B cell (primary cell): Measurements from ENCODE around the gene RBBP8NL.

Source experiments
- EZH2 ChIP-seq: IDR thresholded peaks from 2 replicates; pipeline ENCODE4 v1.6.1; 2012; ENCODE audit warnings: borderline replicate concordance, low read depth, mild to moderate bottlenecking, moderate library complexity, low read length; ENCODE audit not compliant: insufficient read depth, poor library complexity, severe bottlenecking
- TF ChIP-seq, protein P1 (sequence below): fragments of 200-600 bp; IDR thresholded peaks from one replicate; pipeline ENCODE4 v1.8.0; 2022; ENCODE audit warnings: antibody characterized with exemption, mild to moderate bottlenecking

DNA sequence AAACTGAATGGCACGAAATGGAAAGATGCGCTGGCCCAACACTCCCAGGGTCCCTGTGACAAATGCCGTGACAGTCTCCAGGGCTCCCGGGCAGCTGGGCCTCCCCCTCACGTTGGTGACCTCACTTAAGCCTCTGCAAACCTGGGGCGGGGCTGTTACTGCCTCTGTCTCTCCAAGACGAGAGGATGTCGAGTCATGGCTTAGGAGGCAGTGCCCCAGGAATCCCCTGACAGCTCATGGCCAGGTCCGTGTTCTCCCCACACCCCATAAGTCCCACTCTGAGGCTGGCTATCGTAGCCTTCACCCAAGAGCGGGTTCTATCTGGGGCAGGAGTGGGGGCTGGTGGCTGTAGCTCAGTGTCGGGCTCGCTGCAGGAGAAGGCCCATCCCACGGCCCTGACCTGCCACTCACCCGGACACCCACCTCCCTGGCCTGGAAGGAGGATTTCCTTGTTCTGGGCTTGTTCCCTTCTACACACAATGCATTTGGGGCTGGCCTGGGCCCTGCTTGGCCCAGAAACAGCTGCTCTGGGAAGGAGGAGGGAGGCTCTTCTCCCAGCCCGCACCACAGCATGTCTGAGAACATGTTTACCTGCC, 46.0 kb downstream of the RBBP8NL start:
- TF ChIP-seq, protein P1, sequence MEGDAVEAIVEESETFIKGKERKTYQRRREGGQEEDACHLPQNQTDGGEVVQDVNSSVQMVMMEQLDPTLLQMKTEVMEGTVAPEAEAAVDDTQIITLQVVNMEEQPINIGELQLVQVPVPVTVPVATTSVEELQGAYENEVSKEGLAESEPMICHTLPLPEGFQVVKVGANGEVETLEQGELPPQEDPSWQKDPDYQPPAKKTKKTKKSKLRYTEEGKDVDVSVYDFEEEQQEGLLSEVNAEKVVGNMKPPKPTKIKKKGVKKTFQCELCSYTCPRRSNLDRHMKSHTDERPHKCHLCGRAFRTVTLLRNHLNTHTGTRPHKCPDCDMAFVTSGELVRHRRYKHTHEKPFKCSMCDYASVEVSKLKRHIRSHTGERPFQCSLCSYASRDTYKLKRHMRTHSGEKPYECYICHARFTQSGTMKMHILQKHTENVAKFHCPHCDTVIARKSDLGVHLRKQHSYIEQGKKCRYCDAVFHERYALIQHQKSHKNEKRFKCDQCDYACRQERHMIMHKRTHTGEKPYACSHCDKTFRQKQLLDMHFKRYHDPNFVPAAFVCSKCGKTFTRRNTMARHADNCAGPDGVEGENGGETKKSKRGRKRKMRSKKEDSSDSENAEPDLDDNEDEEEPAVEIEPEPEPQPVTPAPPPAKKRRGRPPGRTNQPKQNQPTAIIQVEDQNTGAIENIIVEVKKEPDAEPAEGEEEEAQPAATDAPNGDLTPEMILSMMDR, result no peak
- TF ChIP-seq EZH2, result no peak
